ENCODE data around the gene SEMA7A.

The SEMA7A gene

GRCh38 chr15:74398183-74398582, 35.6 kb downstream of the SEMA7A start:
- H3K27me3 Mint-ChIP-seq (ENCODE audit: low read depth) = no peaks in the 10 kb centered on the region
- no peaks in the 10 kb centered on the region for H3K36me3 Mint-ChIP-seq (ENCODE audit: low read depth)
- peaks cover 70% of the 10 kb centered on the region for H3K4me1 Mint-ChIP-seq
- peak overlapping the region in 2 of 3 experiments; percentile 36 to 83 for H3K27ac Mint-ChIP-seq
- no peak overlapping the region for H3K4me3 Mint-ChIP-seq
- no peaks in the 10 kb centered on the region for H3K9me3 Mint-ChIP-seq
- TF ChIP-seq CTCF (IDR thresholded peaks at IDR 0.05; ENCODE audit: unreplicated experiment in 3 of 3) = no peak

GRCh38 chr15:74397239-74398068, 36.3 kb downstream of the SEMA7A start:
- H3K4me3 Mint-ChIP-seq = peak overlapping the region in 1 of 3 experiments; percentile 31
- peaks cover 73% of the 10 kb centered on the region for H3K4me1 Mint-ChIP-seq
- no peak for TF ChIP-seq CTCF (IDR thresholded peaks at IDR 0.05; ENCODE audit: unreplicated experiment in 3 of 3)
- H3K9me3 Mint-ChIP-seq = no peaks in the 10 kb centered on the region
- no peaks in the 10 kb centered on the region for H3K36me3 Mint-ChIP-seq (ENCODE audit: low read depth)
- peak overlapping the region in 2 of 3 experiments; percentile 87 to 98 for H3K27ac Mint-ChIP-seq
- peaks cover 4% of the 10 kb centered on the region for H3K27me3 Mint-ChIP-seq (ENCODE audit: low read depth)

GRCh38 chr15:74396445-74397238, 37.1 kb downstream of the SEMA7A start:
- Mint-ChIP-seq H3K27ac (peak overlapping the region; percentile 2 to 98 (median 87)), H3K4me3 (no peak overlapping the region), H3K9me3 (no peaks in the 10 kb centered on the region), H3K27me3 (ENCODE audit: low read depth) (peaks cover 4% of the 10 kb centered on the region), H3K36me3 (ENCODE audit: low read depth) (no peaks in the 10 kb centered on the region), H3K4me1 (peaks cover 74% of the 10 kb centered on the region)
- TF ChIP-seq CTCF (IDR thresholded peaks at IDR 0.05; ENCODE audit: unreplicated experiment in 3 of 3) = no peak

- TF ChIP-seq CTCF (IDR thresholded peaks at IDR 0.05; ENCODE audit: unreplicated experiment in 3 of 3) = no peak
- Mint-ChIP-seq H3K36me3 (ENCODE audit: low read depth) (no peaks in the 10 kb centered on the region), H3K27me3 (ENCODE audit: low read depth) (peaks cover 4% of the 10 kb centered on the region), H3K27ac (peak overlapping the region; percentile 79 to 98 (median 90)), H3K4me1 (peaks cover 74% of the 10 kb centered on the region), H3K4me3 (peak overlapping the region in 1 of 3 experiments; percentile 23), H3K9me3 (no peaks in the 10 kb centered on the region)
Observed at GRCh38 chr15:74396146-74396438, 37.7 kb downstream of the SEMA7A start.

GRCh38 chr15:74395319-74396145, 38.2 kb downstream of the SEMA7A start:
- TF ChIP-seq CTCF (IDR thresholded peaks at IDR 0.05; ENCODE audit: unreplicated experiment in 3 of 3) = no peak
- no peaks in the 10 kb centered on the region for H3K9me3 Mint-ChIP-seq
- H3K27ac Mint-ChIP-seq = peak overlapping the region; percentile 79 to 99 (median 98)
- peak overlapping the region in 1 of 3 experiments; percentile 34 for H3K4me3 Mint-ChIP-seq
- peaks cover 72% of the 10 kb centered on the region for H3K4me1 Mint-ChIP-seq
- H3K27me3 Mint-ChIP-seq (ENCODE audit: low read depth) = peaks cover 4% of the 10 kb centered on the region
- H3K36me3 Mint-ChIP-seq (ENCODE audit: low read depth) = no peaks in the 10 kb centered on the region

All from nephron (organoid).